Activated CD8-positive, alpha-beta T cell treated with anti-CD3 and anti-CD28 coated beads for 36 hours (primary cell): Measurements from ENCODE around the gene DDX51. TPM values are rescaled to one million over a fixed set of nuclear protein-coding genes. Genes with fewer than 3 reads are reported as not detected.
"Not testable (repeated sequence)": the region's sequence is repeated elsewhere in the genome, so short reads cannot be mapped to it uniquely, and the experiment has no call there.

Source experiments
- ATAC-seq: fragments of 200-7000 bp; cut with Tn5 transposase; one replicate; pipeline ENCODE4 v1.10.0; 2021; ENCODE audit warnings: mild to moderate bottlenecking, moderate library complexity
- CTCF ChIA-PET: fragments of 350-600 bp; sonication (Branson Sonifier 250); formaldehyde crosslinking; loops from one replicate; lab custom pipeline; 2021; ENCODE audit warnings: antibody characterized with exemption; lab: Charles Lee
- POLR2A ChIA-PET: fragments of 350-600 bp; sonication (Branson Sonifier 250); formaldehyde crosslinking; loops from one replicate; lab custom pipeline; 2021; ENCODE audit warnings: antibody characterized with exemption; lab: Charles Lee
- DNase-seq: peaks from one replicate; pipeline ENCODE4 v3.0.0-alpha.2; 2020
- H3K27ac Mint-ChIP-seq: one replicate; pipeline ENCODE4 v1.8.0; 2021; ENCODE audit warnings: mild to moderate bottlenecking, mixed read lengths
- H3K27me3 Mint-ChIP-seq: one replicate; pipeline ENCODE4 v1.8.0; 2021; ENCODE audit warnings: mixed read lengths
- H3K36me3 Mint-ChIP-seq: one replicate; pipeline ENCODE4 v1.8.0; 2021; ENCODE audit warnings: low read depth, mixed read lengths
- H3K4me1 Mint-ChIP-seq: one replicate; pipeline ENCODE4 v1.8.0; 2021; ENCODE audit warnings: low read depth, mixed read lengths
- H3K4me3 Mint-ChIP-seq: one replicate; pipeline ENCODE4 v1.8.0; 2021; ENCODE audit warnings: mild to moderate bottlenecking, moderate library complexity, mixed read lengths
- H3K9me3 Mint-ChIP-seq: one replicate; pipeline ENCODE4 v1.8.0; 2021; ENCODE audit warnings: mixed read lengths
- CTCF ChIP-seq: fragments of 200-600 bp; IDR thresholded peaks from one replicate; pipeline ENCODE4 v1.8.0; 2022; ENCODE audit warnings: antibody characterized with exemption, mild to moderate bottlenecking
- intact Hi-C: fragments of 100-400 bp; cut with micrococcal nuclease; formaldehyde crosslinking; loops from one replicate; pipeline ENCODE4 v1.10.0; 2022
- total RNA-seq, 2 experiments: library from RNA; stranded (reverse); gene quantifications; one replicate each; pipeline ENCODE4 v1.2.3, GENCODE V29; 2021

DDX51 gene
- total RNA-seq, 2 experiments from 2014 or later = 24.1 to 25.5 TPM

- intact Hi-C loops = no loop called here
- no peaks in the 10 kb centered on the region for H3K4me1 Mint-ChIP-seq
- no peak overlapping the region for H3K4me3 Mint-ChIP-seq
- CTCF ChIA-PET = no interaction called here
- no peaks in the 10 kb centered on the region for H3K9me3 Mint-ChIP-seq
- DNase-seq (no peak), ATAC-seq (no peak)
- TF ChIP-seq CTCF = no peak
- H3K27ac Mint-ChIP-seq = no peak overlapping the region
- POLR2A ChIA-PET = no interaction called here
- H3K27me3 Mint-ChIP-seq = no peaks in the 10 kb centered on the region
- H3K36me3 Mint-ChIP-seq = peaks cover 21% of the 10 kb centered on the region
Observed at GRCh38 chr12:132105467-132105866, 38.7 kb downstream of the DDX51 start.

GRCh38 chr12:132103542-132104308, 40.4 kb downstream of the DDX51 start:
- no peaks in the 10 kb centered on the region for H3K9me3 Mint-ChIP-seq
- no peaks in the 10 kb centered on the region for H3K27me3 Mint-ChIP-seq

GRCh38 chr12:132103072-132103471, 41.0 kb downstream of the DDX51 start:
- H3K27me3 Mint-ChIP-seq, H3K27ac Mint-ChIP-seq, DNase-seq, H3K9me3 Mint-ChIP-seq, ATAC-seq, H3K4me1 Mint-ChIP-seq, POLR2A ChIA-PET, intact Hi-C loops, H3K4me3 Mint-ChIP-seq, CTCF ChIA-PET: not testable (repeated sequence)
- H3K36me3 Mint-ChIP-seq = peaks cover 14% of the 10 kb centered on the region

More at GRCh38 chr12:132103542-132104308, 40.4 kb downstream of the DDX51 start:
- Mint-ChIP-seq H3K4me3 (no peak overlapping the region), H3K27ac (no peak overlapping the region), H3K36me3 (peaks cover 15% of the 10 kb centered on the region), H3K4me1 (no peaks in the 10 kb centered on the region)
- TF ChIP-seq CTCF = no peak
- ATAC-seq (no peak), DNase-seq (no peak)
- ChIA-PET POLR2A (no interaction called here), CTCF (no interaction called here)
- intact Hi-C loops = no loop called here

GRCh38 chr12:132102297-132102696, 41.8 kb downstream of the DDX51 start:
- DNase-seq (no peak), ATAC-seq (no peak)
- Mint-ChIP-seq H3K4me1 (no peaks in the 10 kb centered on the region), H3K36me3 (peaks cover 15% of the 10 kb centered on the region), H3K27me3 (no peaks in the 10 kb centered on the region), H3K4me3 (no peak overlapping the region), H3K9me3 (no peaks in the 10 kb centered on the region), H3K27ac (no peak overlapping the region)
- no peak for TF ChIP-seq CTCF
- ChIA-PET CTCF (no interaction called here), POLR2A (no interaction called here)
- intact Hi-C loops = no loop called here

GRCh38 chr12:132100306-132101065, 43.6 kb downstream of the DDX51 start:
- DNase-seq (no peak), ATAC-seq (no peak)
- Mint-ChIP-seq H3K4me3 (no peak overlapping the region), H3K9me3 (peaks cover 9% of the 10 kb centered on the region), H3K27me3 (no peaks in the 10 kb centered on the region), H3K4me1 (peaks cover 12% of the 10 kb centered on the region), H3K27ac (no peak overlapping the region), H3K36me3 (peaks cover 32% of the 10 kb centered on the region)
- intact Hi-C loops = no loop called here
- no peak for TF ChIP-seq CTCF
- ChIA-PET POLR2A (no interaction called here), CTCF (no interaction called here)
